NCI-H510A (cell line): ENCODE results near the gene DGKG.

Source experiments
- DNase-seq: peaks from one replicate; lab custom pipeline; 2025; lab: John Stamatoyannopoulos, UW

DGKG gene

DNA sequence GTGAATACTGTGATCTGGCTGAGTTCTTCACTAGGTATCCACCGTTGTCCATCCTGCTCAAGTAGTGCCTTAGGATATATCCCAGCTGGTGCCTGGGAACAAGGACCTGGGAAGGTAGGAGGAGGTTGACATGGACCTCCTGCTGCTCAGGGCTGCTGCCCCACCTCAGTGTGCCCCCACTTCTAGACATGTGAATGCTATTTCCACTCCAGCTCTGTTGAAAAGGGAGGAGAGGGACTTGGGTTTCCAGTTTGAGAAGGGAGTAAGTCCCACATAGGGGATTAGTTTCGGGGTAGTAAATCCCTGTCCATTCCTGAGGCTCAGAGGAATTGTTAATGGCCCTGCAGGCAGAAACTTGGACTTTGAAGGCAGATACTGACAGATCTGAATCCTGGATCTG is 220.2 kb downstream of the DGKG start:
- no peak for DNase-seq

DNA sequence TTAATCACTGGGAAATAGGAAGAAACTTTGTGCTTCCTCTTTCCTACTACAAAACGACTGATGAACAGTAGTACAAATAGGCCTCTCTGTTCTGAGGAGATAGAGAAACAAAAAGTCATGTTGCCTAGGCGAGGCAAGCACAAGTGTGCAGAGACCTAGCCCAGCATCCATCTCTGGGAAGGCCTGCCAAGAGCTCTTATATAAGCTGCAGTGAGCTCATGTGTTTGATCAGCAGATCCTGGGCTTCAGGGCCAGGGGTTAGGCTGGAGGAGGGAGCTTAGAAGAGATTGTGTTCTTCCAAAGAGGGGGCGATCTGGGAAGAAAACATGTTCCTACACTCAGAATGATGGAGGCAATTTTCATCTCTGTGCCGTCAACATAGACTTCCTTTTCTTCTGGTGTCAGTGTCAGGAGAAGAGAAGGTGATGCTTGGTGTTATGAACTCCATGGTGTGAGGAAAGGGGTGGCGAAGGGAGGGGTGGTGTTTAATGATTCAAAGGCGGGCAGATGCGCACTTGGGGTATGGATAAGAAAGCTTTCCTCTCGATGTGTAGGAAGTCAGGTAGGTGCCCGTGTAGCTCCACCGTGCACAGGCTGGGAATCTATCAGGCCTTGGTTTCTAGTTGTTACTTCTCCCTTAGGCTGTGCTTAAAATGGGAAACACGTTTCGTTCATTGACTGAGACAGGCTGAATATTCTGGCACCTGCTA is 223.6 kb downstream of the DGKG start:
- no peak for DNase-seq

DNA sequence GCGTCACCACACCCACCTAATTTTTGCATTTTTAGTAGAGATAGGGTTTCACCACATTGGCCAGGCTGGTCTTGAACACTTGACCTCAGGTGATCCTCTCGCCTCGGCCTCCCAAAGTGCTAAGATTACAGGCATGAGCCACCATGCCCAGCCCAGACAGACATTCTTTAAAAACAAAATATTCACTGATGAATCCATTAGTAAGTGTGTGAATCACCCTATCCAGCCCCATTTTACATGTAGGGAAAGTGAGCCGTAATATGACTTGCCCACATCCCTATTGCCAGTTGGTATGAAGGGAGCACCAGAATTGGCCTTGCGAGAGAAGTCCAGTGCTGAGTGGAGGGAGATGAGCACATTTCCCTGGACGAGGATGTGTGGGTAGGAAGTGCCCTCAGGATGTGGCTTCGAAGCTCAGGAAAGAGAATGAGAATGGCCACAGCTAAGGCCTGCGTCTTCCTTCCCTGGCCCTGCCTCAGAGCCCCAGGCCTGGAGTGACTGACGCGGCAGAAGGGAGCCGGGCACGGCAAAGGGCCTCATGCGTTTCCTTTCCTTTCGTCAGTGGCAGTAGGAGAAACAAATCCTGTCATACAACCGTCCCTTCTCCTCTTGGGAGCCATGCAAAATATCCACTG is 224.9 kb downstream of the DGKG start:
- no peak for DNase-seq

DNA sequence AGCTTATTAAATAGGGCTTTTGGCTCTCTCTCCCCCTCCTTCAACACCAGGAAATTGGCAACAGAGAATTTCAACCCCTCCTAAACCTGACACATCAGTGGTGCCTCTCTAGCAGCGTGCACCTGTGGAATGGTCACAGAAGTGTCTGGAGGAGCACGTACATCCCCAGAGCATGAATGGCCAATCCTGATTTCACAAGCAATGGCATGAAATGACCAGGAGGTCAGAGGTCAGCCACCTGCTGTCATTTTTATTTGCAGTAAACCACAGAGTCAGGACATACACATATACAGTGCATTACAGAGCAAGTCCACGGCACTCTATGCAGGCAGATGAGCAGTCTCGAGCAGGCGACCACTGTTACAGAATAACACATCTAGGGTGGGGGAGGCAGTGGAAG is 228.1 kb downstream of the DGKG start:
- no peak for DNase-seq

DNA sequence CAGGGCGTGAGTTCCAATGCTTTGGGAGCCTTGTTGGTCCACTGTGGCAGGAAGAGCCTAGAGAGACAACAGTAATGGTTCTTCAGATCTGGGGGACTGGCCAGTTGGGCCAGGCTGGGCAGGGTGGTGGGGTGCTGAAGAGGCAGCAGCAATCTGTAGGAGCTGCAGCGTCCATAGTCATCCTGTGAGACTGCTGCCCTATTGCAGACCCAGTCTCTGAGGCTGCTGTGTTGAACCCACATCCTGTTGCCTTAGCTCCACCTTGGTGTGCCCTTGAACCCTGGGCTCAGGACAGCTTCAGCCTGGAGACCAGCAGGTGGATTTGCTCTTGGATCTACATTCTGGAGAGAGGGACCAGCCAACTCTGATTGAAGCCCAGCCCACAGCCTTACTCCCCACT is 229.5 kb downstream of the DGKG start:
- no peak for DNase-seq

DNA sequence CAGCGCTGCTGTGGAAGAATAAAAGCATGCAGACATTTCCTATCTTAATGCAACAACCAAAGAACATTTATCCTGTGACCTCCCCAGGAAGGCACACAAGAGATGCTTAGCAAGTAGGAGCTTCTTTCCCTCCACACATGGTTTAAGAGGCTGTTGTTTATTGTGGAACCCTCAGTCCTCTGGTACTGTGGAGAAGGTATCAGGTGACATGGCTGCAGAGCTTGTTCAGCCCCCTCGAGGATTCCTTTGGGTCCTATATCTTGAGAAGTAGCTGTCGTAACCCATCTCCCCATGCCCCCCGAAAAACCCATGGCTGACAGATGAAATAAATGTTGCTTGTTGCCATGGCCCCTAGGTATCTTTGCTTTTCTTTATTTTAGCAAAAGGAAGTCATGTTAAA is 232.8 kb downstream of the DGKG start:
- DNase-seq, result no peak

DNA sequence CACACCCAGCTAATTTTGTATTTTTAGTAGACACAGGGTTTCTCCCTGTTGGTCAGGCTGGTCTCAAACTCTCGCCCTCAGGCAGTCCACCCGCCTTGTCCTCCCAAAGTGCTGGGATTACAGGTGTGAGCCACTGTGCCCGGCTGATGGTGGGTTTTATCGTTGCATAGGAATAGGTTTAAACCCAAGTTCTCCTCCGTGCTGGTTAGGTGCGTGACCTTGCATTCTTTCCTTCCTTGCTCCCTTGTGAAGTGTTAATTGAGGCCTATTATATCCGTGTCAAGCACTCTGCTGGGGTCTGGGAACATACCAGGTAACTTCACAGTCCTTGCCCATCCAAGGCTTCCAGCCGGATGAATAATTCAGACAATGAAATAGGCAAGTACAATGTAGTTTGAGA is 233.9 kb downstream of the DGKG start:
- DNase-seq, result no peak

DNA sequence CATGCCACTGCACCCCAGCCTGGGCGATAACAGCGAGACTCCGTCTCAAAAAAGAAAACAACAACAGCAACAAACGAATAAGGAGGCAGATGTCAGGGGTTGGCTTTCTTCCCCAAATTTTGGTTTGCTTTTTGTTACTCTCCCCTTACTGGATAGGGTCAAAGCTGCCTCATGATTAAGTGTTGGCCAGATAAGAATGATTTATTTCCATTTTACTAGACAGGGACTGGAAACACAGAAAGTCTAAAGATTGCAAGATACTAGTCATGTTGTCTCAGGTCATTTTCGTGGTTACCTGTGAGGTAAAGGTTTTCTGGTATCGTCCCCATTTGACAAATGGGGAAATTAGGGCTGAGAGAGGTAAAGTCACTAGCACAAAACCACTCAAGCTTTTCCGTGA is 234.6 kb downstream of the DGKG start:
- DNase-seq, result no peak

DNA sequence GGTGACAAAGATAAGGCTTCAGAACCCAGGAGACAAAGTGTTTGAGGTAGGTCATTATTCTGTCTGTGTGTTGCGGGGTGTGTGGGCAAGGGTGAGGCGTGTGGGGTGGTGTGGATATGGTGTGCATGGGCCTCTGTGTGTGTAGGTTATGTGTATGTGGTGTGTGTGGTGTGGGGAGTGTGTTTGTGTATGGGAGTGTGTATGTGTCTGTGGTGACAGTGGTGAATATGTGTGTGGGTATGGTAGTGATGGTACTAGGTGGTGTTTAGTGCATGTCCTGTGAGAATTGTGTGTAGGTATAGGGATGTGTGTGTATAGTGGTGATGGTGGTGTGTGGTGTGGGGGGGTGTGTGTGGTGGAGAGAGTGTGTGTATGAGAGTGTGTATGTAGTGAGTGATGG is 236.9 kb downstream of the DGKG start:
- no peak for DNase-seq

DNA sequence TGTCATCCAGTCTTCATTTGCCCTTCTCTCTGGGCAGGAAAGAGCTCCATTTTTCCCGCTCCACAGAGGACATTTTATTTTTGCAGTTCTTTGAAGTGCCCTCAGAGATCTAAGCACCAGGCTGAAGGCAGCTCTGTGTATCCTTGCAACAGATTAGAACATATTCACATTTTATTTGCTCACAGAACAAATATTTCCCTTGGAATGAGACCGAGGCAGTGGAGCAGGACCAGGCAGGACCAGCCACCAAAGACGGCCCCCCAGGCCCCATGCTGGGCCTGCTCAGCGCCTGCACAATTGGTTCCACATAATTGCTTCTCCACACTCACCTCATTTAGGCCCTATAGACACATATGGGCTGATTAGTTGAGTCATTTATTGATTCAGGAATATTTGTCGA is 237.4 kb downstream of the DGKG start:
- no peak for DNase-seq

DNA sequence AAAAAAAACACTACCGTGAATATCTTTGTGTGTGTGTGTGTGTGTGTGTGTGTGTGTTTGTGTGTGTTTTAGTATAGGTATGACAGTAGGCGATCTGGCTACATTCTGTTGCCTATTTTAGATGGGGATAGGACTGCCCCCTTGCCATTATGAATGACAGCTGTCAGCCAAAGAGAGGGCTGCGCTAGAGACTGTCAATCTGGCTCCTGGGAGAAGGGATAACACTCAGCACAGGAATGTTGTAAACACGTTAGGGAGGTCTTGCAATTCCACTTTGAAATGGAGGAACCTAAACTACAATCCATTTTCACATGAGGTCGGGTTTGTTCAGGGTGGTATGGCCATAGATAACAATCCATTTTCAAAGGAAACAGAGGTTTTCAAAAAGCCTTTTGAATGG is 239.0 kb downstream of the DGKG start:
- DNase-seq, result no peak

DNA sequence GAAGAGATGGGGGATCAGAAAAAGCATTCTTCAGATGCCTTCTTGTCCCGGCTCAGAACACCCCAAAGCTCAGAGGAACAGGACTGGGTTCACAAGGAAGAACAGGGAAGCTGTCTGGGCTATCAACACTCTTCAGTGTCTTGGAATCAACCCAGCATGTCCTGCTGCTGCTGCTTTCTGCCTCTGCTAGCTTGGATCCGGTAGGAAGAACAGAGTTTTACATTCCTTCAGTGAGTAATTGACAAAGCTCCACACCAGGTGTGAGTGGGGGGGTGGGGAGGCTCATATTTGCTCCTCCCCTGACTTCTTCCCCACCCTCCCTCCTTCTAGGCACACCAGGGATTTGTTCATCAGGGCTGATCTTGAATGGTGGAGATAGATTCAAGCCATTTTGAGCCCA is 240.1 kb downstream of the DGKG start:
- DNase-seq, result no peak

DNA sequence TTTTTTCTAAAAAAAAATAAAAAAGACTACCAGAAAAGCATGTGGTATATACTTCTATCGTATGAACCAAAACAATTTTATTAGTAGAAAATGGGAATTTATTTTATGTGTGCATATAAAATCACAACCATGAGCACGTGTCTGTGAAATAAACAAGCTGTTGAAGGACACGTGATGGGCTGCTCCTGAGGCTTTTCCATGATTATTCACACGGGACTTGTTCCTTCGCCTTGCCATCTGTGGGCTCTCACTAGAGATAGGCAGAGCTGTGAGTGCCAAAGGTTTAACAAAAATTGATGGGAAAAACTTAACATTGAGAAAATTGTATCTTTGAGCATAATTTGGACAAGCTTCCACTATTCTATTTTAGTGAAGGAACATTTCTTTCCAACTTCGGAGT is 240.8 kb downstream of the DGKG start:
- no peak for DNase-seq

DNA sequence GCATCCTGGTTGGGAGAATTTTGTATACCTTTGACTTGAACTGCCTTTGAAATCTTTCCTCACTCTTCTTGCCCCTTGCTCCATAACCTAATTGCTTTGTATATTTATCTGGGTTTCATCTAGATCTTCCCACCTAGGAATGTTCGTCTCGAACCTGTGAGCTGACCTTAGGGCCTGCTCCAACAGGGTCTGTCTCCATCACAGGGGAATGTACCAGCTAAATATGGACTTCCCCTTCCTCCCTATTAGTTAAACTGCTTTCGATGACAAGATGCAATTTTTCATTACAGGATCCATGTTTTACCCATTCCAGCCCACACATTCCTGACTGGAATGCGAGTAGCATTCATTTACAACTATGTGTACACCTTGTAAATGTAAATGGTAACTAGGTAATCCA is 242.5 kb downstream of the DGKG start:
- DNase-seq, result no peak

DNA sequence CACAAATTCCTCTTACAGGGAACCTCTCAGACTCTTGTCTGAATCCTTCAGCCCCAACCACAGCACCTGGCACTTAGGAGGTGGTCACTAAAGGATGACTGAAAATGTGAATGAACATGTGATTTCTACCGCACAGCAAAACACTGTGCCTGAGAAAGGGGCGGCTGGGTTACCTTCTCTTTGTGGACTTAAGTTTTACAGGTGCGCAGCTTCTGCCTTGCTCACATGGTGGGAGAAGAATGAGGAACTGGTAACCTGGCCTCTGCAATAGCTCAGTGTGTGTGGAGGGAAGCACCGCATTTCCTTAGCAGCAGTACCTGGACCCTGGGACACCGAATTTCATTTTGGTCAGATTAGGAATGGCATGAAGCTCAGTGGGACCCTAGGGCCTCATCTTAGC is 243.3 kb downstream of the DGKG start:
- DNase-seq, result no peak

DNA sequence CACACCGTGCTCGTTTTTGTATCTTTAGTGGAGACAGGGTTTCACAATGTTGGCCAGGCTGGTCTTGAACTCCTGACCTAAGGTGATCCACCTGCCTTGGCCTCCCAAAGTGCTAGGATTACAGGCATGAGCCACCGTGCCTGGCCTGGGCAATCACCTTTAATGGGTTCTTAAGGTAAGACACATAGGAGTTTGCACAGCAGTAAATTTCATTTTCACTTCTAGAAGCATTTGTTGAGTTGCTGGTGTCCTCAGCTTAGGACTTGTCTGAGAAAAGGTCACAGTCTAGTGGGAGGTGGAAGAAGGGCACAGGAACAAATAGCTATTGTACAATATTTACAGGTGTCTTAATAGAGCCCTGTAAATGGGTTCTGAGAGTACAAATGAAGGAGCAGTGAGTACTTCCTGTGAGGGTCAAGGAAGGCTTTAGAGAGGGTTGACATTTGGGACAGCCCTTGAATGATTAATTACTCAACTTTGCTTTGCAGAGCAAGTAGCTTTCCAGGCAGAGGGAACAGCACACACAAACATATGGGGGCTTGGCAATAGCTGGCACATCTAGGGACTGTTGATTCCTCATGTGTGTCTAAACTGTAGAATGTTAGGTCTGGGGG is 244.4 kb downstream of the DGKG start:
- DNase-seq, result no peak

DNA sequence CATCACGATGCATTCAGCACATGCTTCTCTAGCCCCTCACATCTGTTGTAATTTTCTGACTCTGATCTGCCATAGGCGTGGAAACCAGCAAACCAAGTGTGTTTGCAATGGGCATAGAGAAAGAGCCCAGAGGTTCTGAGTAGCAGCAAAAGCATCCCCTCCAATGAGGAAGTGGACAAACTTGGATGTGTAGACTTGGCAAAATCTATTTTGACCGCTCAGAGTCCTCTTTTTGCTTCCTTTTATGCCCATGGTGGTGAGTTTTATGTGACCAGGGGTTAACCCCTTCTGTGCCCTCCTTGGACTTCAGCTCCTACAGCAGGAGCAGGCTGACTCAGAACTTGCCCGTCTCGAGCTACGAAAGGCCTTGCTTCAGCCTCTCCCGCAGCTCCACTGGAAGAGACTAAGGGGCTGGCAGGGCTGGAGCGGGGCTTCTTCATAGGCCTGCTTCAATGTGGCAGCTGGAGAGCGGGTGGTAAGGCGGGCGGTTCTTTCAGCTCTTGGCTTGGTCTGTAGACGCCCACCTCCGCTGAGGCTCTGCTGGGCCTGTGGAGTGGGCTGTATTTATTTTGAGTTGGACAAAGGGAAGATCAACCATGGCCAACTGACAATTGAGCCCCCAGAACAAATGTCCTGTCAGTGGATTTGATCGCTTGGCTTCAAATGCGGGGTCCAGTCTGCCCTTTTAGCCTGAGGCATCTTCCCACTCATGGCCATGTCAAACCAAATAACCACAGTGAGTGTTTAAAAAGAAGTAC is 246.6 kb downstream of the DGKG start:
- DNase-seq, result no peak

DNA sequence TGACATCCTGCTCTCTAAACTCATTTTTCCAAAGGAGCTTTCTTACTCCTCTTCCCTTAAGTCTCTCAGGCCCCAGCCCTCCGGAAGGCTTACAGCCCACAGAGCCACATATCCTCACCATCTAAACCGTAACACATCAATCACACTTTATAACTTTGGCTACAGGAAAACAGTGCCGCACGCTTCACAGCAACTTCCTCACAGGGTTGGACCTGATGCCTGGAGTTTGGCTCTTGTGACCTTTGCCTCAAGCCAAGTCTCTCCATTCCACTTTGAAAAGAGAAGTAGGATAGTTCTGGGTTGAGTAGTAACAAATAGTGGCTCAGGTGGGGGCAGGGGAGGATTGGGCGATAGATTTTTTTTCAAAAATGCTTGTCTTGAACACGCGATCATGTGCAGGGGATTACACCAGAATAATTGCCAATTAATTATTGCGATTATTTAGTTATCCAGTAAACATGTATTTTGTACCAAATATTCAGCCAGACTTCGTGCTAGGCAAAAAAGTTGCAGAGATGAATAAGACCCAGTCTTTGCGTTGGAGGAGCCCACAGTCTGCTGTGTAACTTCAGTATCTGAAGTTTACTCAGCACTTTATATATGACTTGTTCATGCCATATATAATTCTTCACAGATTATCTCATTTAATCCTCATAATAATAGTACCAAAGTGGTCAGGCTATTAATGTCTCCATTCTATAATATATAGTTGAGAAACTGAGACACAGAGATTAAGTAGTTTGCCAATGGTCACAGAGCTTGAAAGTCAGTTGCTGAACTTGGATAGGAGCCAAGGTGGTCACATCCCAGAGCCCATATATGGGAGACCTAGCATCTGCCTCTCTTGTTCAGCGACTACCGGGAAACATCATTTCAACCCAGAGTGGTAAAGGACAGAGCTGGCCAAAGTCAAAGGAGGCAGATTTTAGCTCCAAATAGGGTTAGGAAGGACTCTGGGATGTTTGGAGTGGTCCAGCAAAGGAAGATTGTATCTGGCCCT is 250.8 kb downstream of the DGKG start:
- no peak for DNase-seq

DNA sequence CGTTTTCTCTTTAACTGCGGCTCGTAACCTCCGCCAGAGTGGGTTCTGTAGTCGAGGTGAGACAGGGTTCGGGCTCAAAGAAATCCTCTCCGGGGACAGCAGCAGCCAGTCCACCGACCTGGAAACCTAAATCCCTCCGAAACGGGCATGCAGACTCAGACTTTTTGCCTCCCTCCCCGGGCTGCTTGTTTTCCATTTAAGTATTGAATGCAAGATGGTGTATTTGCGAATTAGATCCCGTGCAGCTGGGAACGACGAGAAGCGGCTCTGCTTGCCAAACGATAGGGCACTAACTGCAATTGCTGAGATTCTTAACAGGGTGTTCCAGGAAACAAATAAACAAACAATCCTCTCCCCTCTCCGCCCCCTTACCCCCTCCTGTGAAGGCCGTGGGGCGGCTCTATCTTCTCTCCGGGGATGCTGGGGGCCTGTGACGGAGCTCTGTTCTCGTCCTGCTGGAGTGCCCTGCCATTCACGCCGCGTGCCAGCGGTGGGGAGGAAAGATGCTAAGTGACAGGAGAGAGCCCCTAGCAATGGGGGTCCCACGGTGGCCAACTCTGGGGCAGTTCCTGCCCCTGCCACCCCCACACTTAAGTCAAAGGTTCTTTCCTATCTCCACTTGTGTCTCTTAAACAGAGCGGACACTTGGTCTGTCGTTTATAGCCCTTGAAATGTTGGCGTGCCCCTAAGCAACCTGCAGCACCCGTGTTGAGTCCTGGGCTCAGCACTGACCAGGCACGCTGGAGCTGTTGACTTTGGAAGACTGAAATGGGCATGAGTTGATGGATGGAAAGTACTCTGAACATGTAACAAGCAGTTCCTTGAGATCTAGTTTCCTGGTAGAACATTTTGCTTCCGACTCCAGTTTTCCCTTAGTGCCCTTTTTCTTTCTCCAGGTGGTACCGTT is 251.9 kb downstream of the DGKG start:
- DNase-seq, result no peak
